HG03196 (cell line): ENCODE data around the gene GTPBP1.

Experiments used
- ATAC-seq: cut with Tn5 transposase; IDR thresholded peaks from one replicate; pipeline ENCODE4 v1.9.1; 2021; ENCODE audit not compliant: unreplicated experiment

GTPBP1 gene

GRCh38 chr22:38782402-38783094 lies 76.8 kb downstream of the GTPBP1 start:
- no peak for ATAC-seq
